HepG2 (cell line): ENCODE measurements around the gene MAN2A2. TPM values are rescaled to one million over a fixed set of nuclear protein-coding genes. Genes with fewer than 3 reads are reported as not detected.

Source experiments
- ATAC-seq: fragments of 200-7000 bp; cut with Tn5 transposase; 3 replicates; pipeline ENCODE4 v1.9.1; 2020; ENCODE audit warnings: mild to moderate bottlenecking, moderate library complexity
- BruUV-seq: library from RNA; stranded (reverse); fragments of 400-500 nt; replicated peaks from 2 replicates; lab custom pipeline; 2021; lab: Mats Ljungman, UMichigan
- CTCF ChIA-PET: fragments of 300-600 bp; formaldehyde crosslinking; extraction: SDS; loops from one replicate; lab custom pipeline; 2021; ENCODE audit warnings: low total read pairs, inconsistent platforms, low intra/inter-chr PET ratio; lab: Yijun Ruan, JAX
- POLR2A ChIA-PET: fragments of 350-600 bp; sonication (Branson Sonifier 250); formaldehyde crosslinking; loops from one replicate; lab custom pipeline; 2020; ENCODE audit warnings: antibody characterized with exemption, inconsistent platforms; lab: Yijun Ruan, JAX
- DNase-seq: peaks from one replicate; pipeline ENCODE4 v3.0.0-alpha.2; 2015; ENCODE audit warnings: low spot score
- FAIRE-seq: peaks from 3 replicates; lab custom pipeline; 2011; peaks lifted over from hg19 to GRCh38; lab: Jason Lieb, UNC
- H2AFZ ChIP-seq: one replicate; pipeline ENCODE4 v1.6.1; 2011; ENCODE audit warnings: low read length, inconsistent platforms
- H3K27ac ChIP-seq: fragments of 300-600 bp; 3 replicates; pipeline ENCODE4 v1.8.0; 2011; ENCODE audit warnings: mixed run types, mild to moderate bottlenecking, mixed read lengths, low read length, inconsistent platforms; ENCODE audit not compliant: insufficient read depth; ENCODE audit errors: extremely low read length
- H3K27me3 ChIP-seq, 2 experiments: fragments of 200-600 bp in 1 of 2; 2 replicates in 1 of 2; 3 replicates in 1 of 2; pipeline versions ENCODE4 v1.6.0 to v1.8.0; 2011; ENCODE audit warnings: low read length in 2 of 2, mild to moderate bottlenecking in 2 of 2, moderate library complexity in 2 of 2, inconsistent platforms in 1 of 2; ENCODE audit not compliant: insufficient read depth in 2 of 2, control insufficient read depth in 1 of 2
- H3K36me3 ChIP-seq, 2 experiments: fragments of 200-600 bp in 1 of 2; replicated peaks in 1 of 2; 2 replicates in 1 of 2; 3 replicates in 1 of 2; pipeline versions ENCODE4 v1.5.1 to v1.8.0; 2011; ENCODE audit warnings: low read length in 2 of 2, inconsistent platforms in 1 of 2; ENCODE audit not compliant: insufficient read depth in 2 of 2, control insufficient read depth in 1 of 2
- H3K4me1 ChIP-seq: 2 replicates; pipeline ENCODE4 v1.5.1; 2012; ENCODE audit warnings: low read length, inconsistent platforms; ENCODE audit not compliant: insufficient read depth
- H3K4me2 ChIP-seq: 2 replicates; pipeline ENCODE4 v1.6.0; 2011; ENCODE audit warnings: low read depth, low read length, inconsistent platforms
- H3K4me3 ChIP-seq, 3 experiments: fragments of 200-600 bp in 1 of 3; sonication (generic), shearing (Covaris generic) in 1 of 3; replicated peaks in 1 of 3; 2 replicates each; pipeline ENCODE4 v1.5.1; 2011 to 2016; ENCODE audit warnings: low read length in 3 of 3, inconsistent platforms in 2 of 3, low read depth in 2 of 3, mild to moderate bottlenecking in 2 of 3, control low read depth in 1 of 3, mixed read lengths in 1 of 3; ENCODE audit not compliant: insufficient read depth in 1 of 3
- H3K79me2 ChIP-seq: one replicate; pipeline ENCODE4 v1.6.1; 2011; ENCODE audit warnings: low read length, inconsistent platforms; ENCODE audit not compliant: insufficient read depth
- H3K9ac ChIP-seq: 2 replicates; pipeline ENCODE4 v1.6.0; 2011; ENCODE audit warnings: mild to moderate bottlenecking, low read depth, low read length, inconsistent platforms; ENCODE audit not compliant: insufficient read depth
- H3K9me3 ChIP-seq: 2 replicates; pipeline ENCODE4 v1.5.1; 2012; ENCODE audit warnings: mild to moderate bottlenecking, low read length
- H4K20me1 ChIP-seq: 2 replicates; pipeline ENCODE4 v1.6.0; 2011; ENCODE audit warnings: inconsistent platforms, mild to moderate bottlenecking, low read length, moderate library complexity; ENCODE audit not compliant: insufficient read depth
- SCMH1 ChIP-seq: sonication (generic); formaldehyde crosslinking; IDR thresholded peaks from 2 replicates; pipeline ENCODE4 v1.9.0; 2021; ENCODE audit warnings: missing genetic modification reagents, mild to moderate bottlenecking, borderline replicate concordance
- SKIL ChIP-seq: sonication (generic); formaldehyde crosslinking; IDR thresholded peaks from 2 replicates; pipeline ENCODE4 v1.8.0; 2022; ENCODE audit warnings: missing genetic modification reagents, mild to moderate bottlenecking, moderate library complexity, borderline replicate concordance
- SNAPC4 ChIP-seq: sonication (generic); formaldehyde crosslinking; IDR thresholded peaks from 2 replicates; pipeline ENCODE4 v1.4.0; 2020; ENCODE audit warnings: mild to moderate bottlenecking, missing genetic modification reagents
- TCF12 ChIP-seq, 2 experiments: fragments of 450-650 bp in 1 of 2; sonication (generic) in 1 of 2; formaldehyde crosslinking in 1 of 2; IDR thresholded peaks; 2 replicates each; pipeline versions ENCODE4 v1.6.1 to v1.8.0; 2017 to 2022; ENCODE audit warnings: antibody characterized with exemption in 1 of 2, mild to moderate bottlenecking in 1 of 2, missing genetic modification reagents in 1 of 2, moderate library complexity in 1 of 2
- ZNF160 ChIP-seq: sonication (generic); formaldehyde crosslinking; IDR thresholded peaks from 2 replicates; pipeline ENCODE4 v1.8.0; 2022; ENCODE audit warnings: mild to moderate bottlenecking, inconsistent platforms, missing genetic modification reagents
- ZNF253 ChIP-seq: sonication (generic); formaldehyde crosslinking; IDR thresholded peaks from 2 replicates; pipeline ENCODE4 v1.8.0; 2022; ENCODE audit warnings: mild to moderate bottlenecking, missing genetic modification reagents, borderline replicate concordance
- ZNF616 ChIP-seq: sonication (generic); formaldehyde crosslinking; IDR thresholded peaks from 2 replicates; pipeline ENCODE4 v1.5.0; 2020; ENCODE audit warnings: low read depth, mild to moderate bottlenecking, missing genetic modification reagents
- ZNF773 ChIP-seq: sonication (generic); formaldehyde crosslinking; IDR thresholded peaks from 2 replicates; pipeline ENCODE4 v1.4.0; 2020; ENCODE audit warnings: missing genetic modification reagents, borderline replicate concordance
- WGBS: methylation state at CpG from one replicate; pipeline ENCODE4 v1.1.6; 2017; ENCODE audit warnings: low lambda C conversion rate; 5-methylcytosine and 5-hydroxymethylcytosine counted together
- in situ Hi-C: cut with HindIII; loops from 2 replicates; pipeline ENCODE4 v1.10.0; 2017; ENCODE audit warnings: low pct_unique_long_range_greater_than_20kb; ENCODE audit not compliant: extremely low pct_ligation_motif_present
- intact Hi-C: fragments of 100-400 bp; cut with micrococcal nuclease; formaldehyde crosslinking; loops from one replicate; pipeline ENCODE4 v1.10.0; 2022; ENCODE audit not compliant: unreplicated experiment
- polyA plus RNA-seq, 8 experiments: library from polyadenylated mRNA; depleted of rRNA in 3 of 8; stranded (reverse) in 7 of 8; unstranded in 1 of 8; fragments of >200 nt; fragmentation: Illumina TruSeq in 4 of 8; extraction: Trizol in 4 of 8; gene quantifications; 2 replicates each; pipeline versions ENCODE4 v1.2.1 to v1.2.3, GENCODE V29; 2011 to 2016; ENCODE audit warnings: low read depth in 4 of 8, missing spikeins in 1 of 8, mixed read lengths in 1 of 8; ENCODE audit not compliant: insufficient read depth in 1 of 8
- total RNA-seq, 5 experiments: library from RNA; depleted of rRNA; stranded (reverse); fragments of >200 nt; fragmentation: Illumina TruSeq; extraction: Trizol; gene quantifications; 2 replicates each; pipeline ENCODE4 v1.2.3, GENCODE V29; 2016; ENCODE audit warnings: low read depth in 1 of 5
- TF ChIP-seq, protein P1 (sequence below): sonication (generic); formaldehyde crosslinking; IDR thresholded peaks from 2 replicates; pipeline ENCODE4 v1.5.0; 2020; ENCODE audit warnings: mild to moderate bottlenecking, missing genetic modification reagents, moderate library complexity

MAN2A2 gene
- total and polyA plus RNA-seq, 2 of the 13 experiments (the other 11 are each of a cell fraction or from before 2014, with no cell fraction given) = 17.5 to 51.5 TPM

GRCh38 chr15:90917569-90917968 is 14.5 kb downstream of the MAN2A2 start (continued):
- TF ChIP-seq, protein P1, sequence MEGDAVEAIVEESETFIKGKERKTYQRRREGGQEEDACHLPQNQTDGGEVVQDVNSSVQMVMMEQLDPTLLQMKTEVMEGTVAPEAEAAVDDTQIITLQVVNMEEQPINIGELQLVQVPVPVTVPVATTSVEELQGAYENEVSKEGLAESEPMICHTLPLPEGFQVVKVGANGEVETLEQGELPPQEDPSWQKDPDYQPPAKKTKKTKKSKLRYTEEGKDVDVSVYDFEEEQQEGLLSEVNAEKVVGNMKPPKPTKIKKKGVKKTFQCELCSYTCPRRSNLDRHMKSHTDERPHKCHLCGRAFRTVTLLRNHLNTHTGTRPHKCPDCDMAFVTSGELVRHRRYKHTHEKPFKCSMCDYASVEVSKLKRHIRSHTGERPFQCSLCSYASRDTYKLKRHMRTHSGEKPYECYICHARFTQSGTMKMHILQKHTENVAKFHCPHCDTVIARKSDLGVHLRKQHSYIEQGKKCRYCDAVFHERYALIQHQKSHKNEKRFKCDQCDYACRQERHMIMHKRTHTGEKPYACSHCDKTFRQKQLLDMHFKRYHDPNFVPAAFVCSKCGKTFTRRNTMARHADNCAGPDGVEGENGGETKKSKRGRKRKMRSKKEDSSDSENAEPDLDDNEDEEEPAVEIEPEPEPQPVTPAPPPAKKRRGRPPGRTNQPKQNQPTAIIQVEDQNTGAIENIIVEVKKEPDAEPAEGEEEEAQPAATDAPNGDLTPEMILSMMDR = no peak
- TF ChIP-seq ZNF773 (CRISPR knock-in tag) = no peak
- TF ChIP-seq, all 625 proteins: peak for 0

DNA sequence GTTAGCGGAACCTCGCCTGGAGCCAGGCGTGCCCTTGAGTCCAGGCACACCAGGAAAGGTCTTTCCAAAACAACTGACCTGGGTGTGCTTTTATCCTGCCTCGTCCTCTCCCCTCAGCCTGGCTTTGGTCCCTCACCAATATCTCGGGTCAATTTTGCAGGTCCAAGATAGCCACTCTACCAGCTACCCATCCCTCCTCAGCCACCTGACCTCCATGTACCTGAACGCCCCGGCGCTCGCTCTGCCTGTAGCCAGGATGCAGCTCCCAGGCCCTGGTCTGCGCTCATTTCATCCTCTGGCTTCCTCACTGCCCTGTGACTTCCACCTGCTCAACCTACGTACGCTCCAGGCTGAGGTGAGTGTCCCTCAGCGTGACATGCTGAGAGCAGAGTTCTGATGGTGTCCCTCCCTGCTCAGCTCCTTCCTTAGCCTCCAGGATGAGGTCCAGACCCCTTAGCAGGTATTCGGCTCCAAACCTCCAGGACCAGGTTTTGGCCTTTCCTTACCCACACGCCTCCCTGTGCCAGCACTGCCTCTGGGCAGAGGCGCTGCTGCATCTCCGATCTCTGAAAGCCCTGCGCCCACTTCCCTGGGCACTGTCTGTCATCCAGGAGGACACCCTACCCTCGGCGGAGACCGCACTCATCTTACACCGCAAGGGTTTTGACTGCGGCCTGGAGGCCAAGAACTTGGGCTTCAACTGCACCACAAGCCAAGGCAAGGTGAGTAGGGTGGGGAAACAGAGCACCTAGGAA is 15.1 kb downstream of the MAN2A2 start:
- DNase-seq = no peak
- TF ChIP-seq SCMH1 (CRISPR knock-in tag) (no peak), SKIL (CRISPR knock-in tag) (no peak), ZNF160 (CRISPR knock-in tag) (no peak), ZNF253 (CRISPR knock-in tag) (no peak), SNAPC4 (CRISPR knock-in tag) (no peak), TCF12 (IDR thresholded peaks at IDR 0.05) (no peak), TCF12 (CRISPR knock-in tag; IDR thresholded peaks at IDR 0.05) (no peak), ZNF616 (CRISPR knock-in tag) (no peak)
- TF ChIP-seq, all 625 proteins: peak for 0
- POLR2A ChIA-PET = no interaction called here

More for the DNA sequence above, 15.1 kb downstream of the MAN2A2 start:
- no peaks in the 10 kb centered on the region for H4K20me1 ChIP-seq
- CTCF ChIA-PET = no interaction called here
- peaks cover 13% of the 10 kb centered on the region for H3K4me1 ChIP-seq
- H2AFZ ChIP-seq = no peak overlapping the region
- in situ Hi-C loops = no loop called here
- no peaks in the 10 kb centered on the region for H3K79me2 ChIP-seq
- no peak for FAIRE-seq
- intact Hi-C loops = no loop called here
- no TSS peak for BruUV-seq
- H3K27ac ChIP-seq = no peak overlapping the region
- 97% methylated on average over 19 of the region's 23 CpGs for WGBS
- H3K27me3 ChIP-seq = no peaks in the 10 kb centered on the region
- H3K36me3 ChIP-seq = peaks cover 30 to 68% of the 10 kb centered on the region in 2 experiments; a peak in 4 of 5 replicates
- H3K4me3 ChIP-seq = no peak overlapping the region
- no peaks in the 10 kb centered on the region for H3K9me3 ChIP-seq
- no peak for ATAC-seq
- no peak overlapping the region for H3K4me2 ChIP-seq
- H3K9ac ChIP-seq = no peak overlapping the region
